ENCODE data around the gene TRIM28. TPM values are rescaled to one million over a fixed set of nuclear protein-coding genes. Genes with fewer than 3 reads are reported as not detected.
"Not testable (repeated sequence)": the region's sequence is repeated elsewhere in the genome, so short reads cannot be mapped to it uniquely, and the experiment has no call there.

Gene TRIM28
- total and polyA plus RNA-seq, 7 donors, result 141 to 212 (median 165) TPM

DNA sequence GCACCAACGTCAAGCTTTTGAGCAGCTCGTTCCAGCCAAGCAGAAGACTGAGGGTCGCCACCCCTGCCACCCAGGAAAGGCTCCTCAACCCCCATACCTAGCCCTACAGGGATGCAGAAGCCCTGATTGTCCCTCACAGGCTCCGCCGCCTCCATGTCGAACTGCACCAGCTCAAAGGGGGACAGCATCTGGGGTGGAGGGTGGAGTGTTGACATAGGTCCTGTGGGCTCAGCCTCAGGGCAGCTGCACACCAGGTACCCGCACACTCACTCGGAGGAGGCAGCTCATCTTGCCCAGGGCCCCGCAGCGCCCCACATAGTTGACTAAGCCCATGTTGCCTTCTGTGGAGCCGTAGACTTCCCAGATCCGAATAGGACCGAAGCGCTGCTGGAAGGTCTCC lies 43.6 kb upstream of the TRIM28 start:
- Histone ChIP-seq H3K36me3 (ENCODE audit: insufficient read depth in 1 of 2, low read depth in 1 of 2) (no peaks in the 10 kb centered on the region), H3K27me3 (ENCODE audit: insufficient read depth in 3 of 3, low read length in 2 of 3) (no peaks in the 10 kb centered on the region), H3K27ac (no peak overlapping the region), H3K9me3 (no peaks in the 10 kb centered on the region), H3K4me3 (peak overlapping the region; percentile 68), H3K4me1 (peaks cover 19% of the 10 kb centered on the region)
- ATAC-seq (no peak), DNase-seq (no peak)
- intact Hi-C loops (cut with DNase I), result no loop called here
- WGBS, 3 donors, result 86 to 92% (median 89%) methylated on average over 14 of the region's 14 CpGs
- TF ChIP-seq, protein P1, sequence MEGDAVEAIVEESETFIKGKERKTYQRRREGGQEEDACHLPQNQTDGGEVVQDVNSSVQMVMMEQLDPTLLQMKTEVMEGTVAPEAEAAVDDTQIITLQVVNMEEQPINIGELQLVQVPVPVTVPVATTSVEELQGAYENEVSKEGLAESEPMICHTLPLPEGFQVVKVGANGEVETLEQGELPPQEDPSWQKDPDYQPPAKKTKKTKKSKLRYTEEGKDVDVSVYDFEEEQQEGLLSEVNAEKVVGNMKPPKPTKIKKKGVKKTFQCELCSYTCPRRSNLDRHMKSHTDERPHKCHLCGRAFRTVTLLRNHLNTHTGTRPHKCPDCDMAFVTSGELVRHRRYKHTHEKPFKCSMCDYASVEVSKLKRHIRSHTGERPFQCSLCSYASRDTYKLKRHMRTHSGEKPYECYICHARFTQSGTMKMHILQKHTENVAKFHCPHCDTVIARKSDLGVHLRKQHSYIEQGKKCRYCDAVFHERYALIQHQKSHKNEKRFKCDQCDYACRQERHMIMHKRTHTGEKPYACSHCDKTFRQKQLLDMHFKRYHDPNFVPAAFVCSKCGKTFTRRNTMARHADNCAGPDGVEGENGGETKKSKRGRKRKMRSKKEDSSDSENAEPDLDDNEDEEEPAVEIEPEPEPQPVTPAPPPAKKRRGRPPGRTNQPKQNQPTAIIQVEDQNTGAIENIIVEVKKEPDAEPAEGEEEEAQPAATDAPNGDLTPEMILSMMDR (IDR thresholded peaks at IDR 0.05), result no peak

DNA sequence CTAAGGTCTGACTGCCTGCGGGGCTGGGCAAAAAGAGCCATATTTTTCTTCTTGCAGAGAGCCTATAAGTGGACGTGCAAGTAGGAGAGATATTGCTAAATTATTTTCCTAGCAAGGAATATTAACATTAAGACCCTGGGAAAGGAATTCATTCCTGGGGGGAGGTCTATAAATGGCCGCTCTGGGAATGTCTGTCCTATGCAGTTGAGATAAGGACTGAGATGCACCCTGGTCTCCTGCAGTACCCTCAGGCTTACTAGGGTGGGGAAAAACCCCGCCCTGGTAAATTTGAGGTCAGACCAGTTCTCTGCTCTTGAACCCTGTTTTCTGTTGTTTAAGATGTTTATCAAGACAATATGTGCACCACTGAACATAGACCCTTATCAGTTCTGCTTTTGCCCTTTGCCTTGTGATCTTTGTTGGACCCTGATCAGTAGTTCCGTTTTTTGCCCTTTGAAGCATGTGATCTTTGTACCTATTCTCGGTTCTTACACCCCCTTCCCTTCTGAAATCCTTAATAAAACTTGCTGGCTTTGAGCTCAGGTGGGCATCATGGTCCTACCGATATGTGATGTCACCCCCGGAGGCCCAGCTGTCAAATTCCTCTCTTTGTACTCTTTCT lies 36.2 kb upstream of the TRIM28 start:
- H3K4me3 ChIP-seq; H3K27me3 ChIP-seq (ENCODE audit: insufficient read depth in 3 of 3, low read length in 2 of 3); DNase-seq; ATAC-seq; H3K27ac ChIP-seq; intact Hi-C loops (cut with DNase I); H3K4me1 ChIP-seq; H3K36me3 ChIP-seq (ENCODE audit: insufficient read depth in 1 of 2, low read depth in 1 of 2); H3K9me3 ChIP-seq: not testable (repeated sequence)
- WGBS, 3 donors, result 70 to 84% (median 72%) methylated on average over 7 to 8 of the region's 8 CpGs

DNA sequence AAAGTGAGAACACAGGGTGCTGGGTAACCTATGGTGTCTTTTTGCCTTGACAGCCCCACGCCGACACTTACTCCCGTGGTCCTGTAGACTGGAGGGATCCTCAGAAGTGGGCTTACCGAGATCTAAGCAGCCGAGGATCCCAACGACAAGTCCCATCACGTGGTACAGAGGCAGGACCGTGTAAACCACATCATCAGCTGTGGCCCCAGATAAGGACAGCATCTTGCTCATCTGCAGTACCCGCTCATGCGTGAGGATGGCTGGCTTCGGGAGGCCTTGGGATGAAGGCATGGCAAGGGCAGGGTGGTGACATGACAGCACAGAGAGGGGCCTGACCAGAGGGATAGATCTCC lies 34.2 kb upstream of the TRIM28 start:
- H3K9me3 ChIP-seq, result no peaks in the 10 kb centered on the region
- DNase-seq (no peak), ATAC-seq (no peak)
- H3K36me3 ChIP-seq (ENCODE audit: insufficient read depth in 1 of 2, low read depth in 1 of 2), result no peaks in the 10 kb centered on the region
- TF ChIP-seq, protein P1 (IDR thresholded peaks at IDR 0.05), result no peak
- H3K27ac ChIP-seq, result no peak overlapping the region
- no peaks in the 10 kb centered on the region for H3K27me3 ChIP-seq (ENCODE audit: insufficient read depth in 3 of 3, low read length in 2 of 3)
- intact Hi-C loops (cut with DNase I), result no loop called here
- 82 to 86% (median 82%) methylated on average over 11 of the region's 11 CpGs for WGBS, 3 donors
- H3K4me1 ChIP-seq, result peaks cover 4% of the 10 kb centered on the region
- no peak overlapping the region for H3K4me3 ChIP-seq

DNA sequence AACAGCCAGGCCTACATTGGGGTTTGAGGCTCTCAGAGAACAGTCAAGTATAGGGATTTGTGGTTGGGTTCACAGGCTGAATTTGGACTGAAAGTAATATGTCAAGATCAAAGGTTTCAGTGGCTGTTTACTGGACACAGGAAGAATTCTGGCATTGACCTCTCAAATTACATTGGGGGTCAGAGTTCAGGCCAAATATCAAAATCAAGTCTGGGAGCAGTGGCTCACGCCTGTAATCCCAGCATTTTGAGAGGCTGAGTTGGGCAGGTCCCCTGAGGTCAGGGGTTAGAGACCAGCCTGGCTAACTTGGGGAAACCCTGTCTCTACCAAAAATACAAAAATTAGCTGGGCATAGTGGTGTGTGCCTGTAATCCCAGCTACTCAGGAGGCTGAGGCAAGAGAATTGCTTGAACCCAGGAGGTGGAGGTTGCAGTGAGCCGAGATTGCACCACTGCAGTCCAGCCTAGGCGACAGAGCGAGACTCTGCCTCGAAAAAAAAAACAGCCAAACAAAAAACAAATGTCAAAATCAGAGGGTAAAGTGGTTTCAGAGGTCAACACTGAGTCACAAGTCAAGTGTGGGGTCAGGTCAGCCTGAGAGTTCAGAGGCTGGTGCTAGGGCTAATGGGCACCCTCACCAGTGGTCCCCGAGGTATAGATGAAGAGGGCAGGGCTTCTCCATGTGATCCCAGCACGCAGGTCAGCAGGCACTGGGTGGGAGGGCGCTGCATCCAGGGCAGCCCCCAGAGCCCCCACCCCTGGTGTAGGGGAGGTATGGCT lies 33.6 kb upstream of the TRIM28 start:
- Histone ChIP-seq H3K27ac (no peak overlapping the region), H3K4me3 (no peak overlapping the region), H3K36me3 (ENCODE audit: insufficient read depth in 1 of 2, low read depth in 1 of 2) (no peaks in the 10 kb centered on the region), H3K9me3 (no peaks in the 10 kb centered on the region), H3K27me3 (ENCODE audit: insufficient read depth in 3 of 3, low read length in 2 of 3) (no peaks in the 10 kb centered on the region), H3K4me1 (peaks cover 6% of the 10 kb centered on the region)
- DNase-seq (no peak), ATAC-seq (no peak)
- 74 to 77% (median 77%) methylated on average over 8 of the region's 8 CpGs for WGBS, 3 donors
- TF ChIP-seq, protein P1 (IDR thresholded peaks at IDR 0.05), result no peak
- intact Hi-C loops (cut with DNase I), result no loop called here

DNA sequence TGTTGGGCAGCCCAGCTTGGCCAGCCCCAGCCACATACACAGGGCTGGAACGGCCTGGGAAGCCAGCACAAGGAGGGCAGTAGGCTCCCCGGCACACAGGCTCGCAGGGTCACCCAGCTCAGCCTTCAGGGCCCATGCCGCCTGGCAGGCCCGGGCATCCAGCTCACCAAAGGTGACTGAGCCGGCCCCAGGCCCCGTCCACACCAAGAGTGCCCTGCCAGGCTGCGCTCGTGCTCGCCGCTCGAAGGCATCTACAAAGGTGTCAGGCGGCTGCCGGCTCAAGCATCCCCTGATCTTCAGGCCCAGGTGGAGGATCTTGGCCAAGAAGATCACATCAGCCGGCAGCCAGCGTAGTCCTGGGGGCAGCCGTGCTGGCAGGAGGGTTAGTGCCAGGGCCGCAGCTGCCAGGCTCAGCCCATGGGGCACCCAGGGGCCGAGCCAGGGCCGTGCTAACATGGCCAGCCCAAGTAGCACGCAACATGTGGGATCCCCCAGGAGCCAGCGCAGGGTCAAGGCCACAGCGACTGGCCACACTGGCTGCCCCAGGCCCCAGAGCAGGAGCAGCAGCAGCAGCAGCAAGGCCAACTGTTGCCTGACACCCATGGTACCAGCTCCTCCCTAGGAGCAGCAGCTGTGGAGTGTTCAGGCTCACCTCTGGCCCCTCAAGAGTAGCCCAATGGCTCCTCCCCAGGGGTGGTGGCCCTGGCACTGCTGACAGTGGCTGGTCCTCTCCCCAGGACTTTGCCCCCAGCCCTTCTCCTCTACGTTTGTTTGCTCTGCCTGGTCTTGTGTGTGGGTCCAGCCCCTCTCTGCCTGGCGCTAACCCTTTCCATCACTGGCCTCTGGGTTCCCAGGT lies 32.3 kb upstream of the TRIM28 start, which contains the start of gene SLC27A5:
Gene SLC27A5 (minus strand): TSS at position 640 of the 856 bp plus-strand sequence. CDS start 37 bp downstream, at position 603.
- H3K4me3 ChIP-seq, result no peak within 1 kb of the TSS
- TF ChIP-seq, protein P1 (IDR thresholded peaks at IDR 0.05), result no peak
- no peaks in the 10 kb centered on the region for H3K9me3 ChIP-seq
- ATAC-seq (no peak), DNase-seq (no peak)
- H3K4me1 ChIP-seq, result peaks cover 16% of the 10 kb centered on the region
- H3K36me3 ChIP-seq (ENCODE audit: insufficient read depth in 1 of 2, low read depth in 1 of 2), result peaks cover 0 to 10% of the 10 kb centered on the region in 2 donors
- no peaks in the 10 kb centered on the region for H3K27me3 ChIP-seq (ENCODE audit: insufficient read depth in 3 of 3, low read length in 2 of 3)
- 70 to 77% (median 71%) methylated on average over 25 of the region's 25 CpGs for WGBS, 3 donors
- no peak within 1 kb of the TSS for H3K27ac ChIP-seq
- intact Hi-C loops (cut with DNase I), result no loop called here
